Calu3 (cell line): ENCODE measurements around the gene BCR. TPM values are rescaled to one million over a fixed set of nuclear protein-coding genes. Genes with fewer than 3 reads are reported as not detected.

ENCODE experiments used
- BruUV-seq: library from RNA; stranded (reverse); fragments of 400-500 nt; replicated peaks from 2 replicates; lab custom pipeline; 2021; lab: Mats Ljungman, UMichigan
- CTCF ChIA-PET: fragments of 300-600 bp; sonication (Branson Sonifier 250); formaldehyde crosslinking; loops from one replicate; lab custom pipeline; 2022; ENCODE audit warnings: antibody characterized with exemption; lab: Charles Lee
- DNase-seq: peaks from one replicate; pipeline ENCODE4 v3.0.0; 2022
- H3K27ac Mint-ChIP-seq: one replicate; pipeline ENCODE4 v1.8.0; 2022; ENCODE audit warnings: mixed read lengths; ENCODE audit not compliant: unreplicated experiment
- H3K27me3 Mint-ChIP-seq: one replicate; pipeline ENCODE4 v1.8.0; 2022; ENCODE audit warnings: mixed read lengths; ENCODE audit not compliant: unreplicated experiment
- H3K36me3 Mint-ChIP-seq: one replicate; pipeline ENCODE4 v1.8.0; 2022; ENCODE audit warnings: mild to moderate bottlenecking, moderate library complexity, mixed read lengths; ENCODE audit not compliant: insufficient read depth, unreplicated experiment
- H3K4me1 Mint-ChIP-seq: one replicate; pipeline ENCODE4 v1.8.0; 2022; ENCODE audit warnings: mild to moderate bottlenecking, low read depth, mixed read lengths; ENCODE audit not compliant: unreplicated experiment
- H3K4me3 Mint-ChIP-seq: one replicate; pipeline ENCODE4 v1.8.0; 2022; ENCODE audit warnings: mild to moderate bottlenecking, low read depth, moderate library complexity, mixed read lengths; ENCODE audit not compliant: unreplicated experiment
- H3K9me3 Mint-ChIP-seq: one replicate; pipeline ENCODE4 v1.8.0; 2022; ENCODE audit warnings: low read depth, mixed read lengths; ENCODE audit not compliant: unreplicated experiment
- CTCF ChIP-seq: fragments of 200-600 bp; IDR thresholded peaks from one replicate; pipeline ENCODE4 v1.8.0; 2022; ENCODE audit warnings: antibody characterized with exemption; ENCODE audit not compliant: unreplicated experiment
- intact Hi-C: fragments of 100-400 bp; cut with micrococcal nuclease; formaldehyde crosslinking; loops from one replicate; pipeline ENCODE4 v1.10.0; 2022; ENCODE audit not compliant: unreplicated experiment
- total RNA-seq: library from RNA; stranded (reverse); gene quantifications from 2 replicates; pipeline ENCODE4 v1.2.3, GENCODE V29; 2022

The BCR gene
- total RNA-seq, 1 experiment from 2014 or later = 83.6 TPM

- H3K27ac Mint-ChIP-seq = no peak overlapping the region
Observed at GRCh38 chr22:23203452-23204124, 23.3 kb downstream of the BCR start.

GRCh38 chr22:23204125-23204488 lies 23.8 kb downstream of the BCR start:
- Mint-ChIP-seq H3K4me3 (no peak overlapping the region), H3K4me1 (peaks cover 7% of the 10 kb centered on the region), H3K27me3 (no peaks in the 10 kb centered on the region), H3K9me3 (no peaks in the 10 kb centered on the region), H3K36me3 (peaks cover 26% of the 10 kb centered on the region), H3K27ac (no peak overlapping the region)
- CTCF ChIA-PET = no interaction called here
- no peak for TF ChIP-seq CTCF
- intact Hi-C loops = no loop called here
- no TSS peak for BruUV-seq
- no peak for DNase-seq

More at GRCh38 chr22:23203452-23204124, 23.3 kb downstream of the BCR start:
- H3K9me3 Mint-ChIP-seq = no peaks in the 10 kb centered on the region
- BruUV-seq = no TSS peak
- TF ChIP-seq CTCF = no peak
- H3K4me3 Mint-ChIP-seq = no peak overlapping the region
- DNase-seq = no peak
- intact Hi-C loops = no loop called here
- peaks cover 26% of the 10 kb centered on the region for H3K36me3 Mint-ChIP-seq
- peaks cover 8% of the 10 kb centered on the region for H3K4me1 Mint-ChIP-seq
- H3K27me3 Mint-ChIP-seq = no peaks in the 10 kb centered on the region
- CTCF ChIA-PET = no interaction called here

- H3K4me1 Mint-ChIP-seq = peaks cover 7% of the 10 kb centered on the region
- no peaks in the 10 kb centered on the region for H3K9me3 Mint-ChIP-seq
- peaks cover 20% of the 10 kb centered on the region for H3K36me3 Mint-ChIP-seq
- no peak for TF ChIP-seq CTCF
- no TSS peak for BruUV-seq
- intact Hi-C loops = no loop called here
- CTCF ChIA-PET = no interaction called here
- no peak overlapping the region for H3K27ac Mint-ChIP-seq
- no peak overlapping the region for H3K4me3 Mint-ChIP-seq
- DNase-seq = no peak
- H3K27me3 Mint-ChIP-seq = no peaks in the 10 kb centered on the region
Observed at GRCh38 chr22:23204541-23205157, 24.3 kb downstream of the BCR start.

GRCh38 chr22:23205339-23206049 lies 25.2 kb downstream of the BCR start:
- H3K4me3 Mint-ChIP-seq = no peak overlapping the region
- no TSS peak for BruUV-seq
- H3K27ac Mint-ChIP-seq = no peak overlapping the region
- H3K4me1 Mint-ChIP-seq = peaks cover 7% of the 10 kb centered on the region
- intact Hi-C loops = no loop called here
- CTCF ChIA-PET = interaction anchor here (1.2 kb wide), 1 partner anchor 21 kb away, joined by 3 read pairs; no protein-coding TSS in a partner anchor
- no peak for TF ChIP-seq CTCF
- no peak for DNase-seq
- H3K36me3 Mint-ChIP-seq = peaks cover 20% of the 10 kb centered on the region
- H3K9me3 Mint-ChIP-seq = no peaks in the 10 kb centered on the region
- H3K27me3 Mint-ChIP-seq = no peaks in the 10 kb centered on the region
